ENCODE data around the gene ABHD10.

- TF ChIP-seq POLR2A (IDR thresholded peaks at IDR 0.05) = no peak
- TF ChIP-seq CTCF (IDR thresholded peaks at IDR 0.05) = no peak
These were observed 39.9 kb downstream of the ABHD10 start for GRCh38 chr3:112018712-112019111.

All from lower leg skin (tissue), 3 donors.